Lung (tissue), 12 donors: ENCODE data around the gene FLACC1. TPM values are rescaled to one million over a fixed set of nuclear protein-coding genes. Genes with fewer than 3 reads are reported as not detected.

Experiments used
- ATAC-seq: fragments of 200-7000 bp; cut with Tn5 transposase; one replicate; pipeline ENCODE4 v1.9.1; 2020; ENCODE audit warnings: moderate number of reproducible peaks; ENCODE audit not compliant: insufficient read depth, low FRiP score
- DNase-seq, 3 donors: peaks; one replicate each; pipeline ENCODE4 v3.0.0-alpha.2; 2013 to 2017
- H3K27ac ChIP-seq, 2 donors: one replicate each; pipeline ENCODE4 v1.5.1; 2013; ENCODE audit warnings: mild to moderate bottlenecking in 2 of 2, moderate library complexity in 2 of 2, control low read depth in 1 of 2, inconsistent platforms in 1 of 2, low read depth in 1 of 2, low read length in 1 of 2
- H3K27me3 ChIP-seq, 3 donors: one replicate each; pipeline ENCODE4 v1.5.1; 2013; ENCODE audit warnings: low read length in 2 of 3; ENCODE audit not compliant: control insufficient read depth in 3 of 3, insufficient read depth in 3 of 3
- H3K36me3 ChIP-seq, 4 donors: one replicate each; pipeline ENCODE4 v1.5.1; 2013; ENCODE audit warnings: low read length in 4 of 4, mild to moderate bottlenecking in 1 of 4, moderate library complexity in 1 of 4; ENCODE audit not compliant: control insufficient read depth in 4 of 4, insufficient read depth in 4 of 4
- H3K4me1 ChIP-seq, 5 donors: one replicate each; pipeline ENCODE4 v1.5.1; 2013; ENCODE audit warnings: low read length in 5 of 5, mild to moderate bottlenecking in 2 of 5, moderate library complexity in 1 of 5; ENCODE audit not compliant: control insufficient read depth in 5 of 5, insufficient read depth in 5 of 5
- H3K4me3 ChIP-seq: one replicate; pipeline ENCODE4 v1.5.1; 2013; ENCODE audit warnings: mild to moderate bottlenecking, control low read depth, moderate library complexity
- H3K9ac ChIP-seq, 2 donors: one replicate each; pipeline ENCODE4 v1.5.1; 2013; ENCODE audit warnings: low read length in 2 of 2, control low read depth in 1 of 2; ENCODE audit not compliant: insufficient read depth in 1 of 2
- H3K9me3 ChIP-seq, 4 donors: one replicate each; pipeline ENCODE4 v1.5.1; 2013; ENCODE audit warnings: low read length in 3 of 4, mild to moderate bottlenecking in 1 of 4, moderate library complexity in 1 of 4; ENCODE audit not compliant: control insufficient read depth in 4 of 4, insufficient read depth in 3 of 4
- CTCF ChIP-seq: IDR thresholded peaks from 2 replicates; pipeline ENCODE4 v1.5.1; 2012; ENCODE audit warnings: mild to moderate bottlenecking; ENCODE audit errors: control extremely low read depth, extremely low read depth
- WGBS, 2 donors: extraction: QIAGEN DNeasy Blood & Tissue Kit; methylation state at CpG; one replicate each; pipeline ENCODE4 v1.1.7; 2013; 5-methylcytosine and 5-hydroxymethylcytosine counted together
- polyA plus RNA-seq, 2 donors: library from polyadenylated mRNA; stranded (reverse); fragments of 200-250 nt; gene quantifications; one replicate each; pipeline ENCODE4 v1.2.1, GENCODE V29; 2013
- total RNA-seq, 2 donors: library from RNA; depleted of rRNA in 1 of 2; stranded (reverse); fragments of >200 nt in 1 of 2; gene quantifications; one replicate each; pipeline ENCODE4 v1.2.1, GENCODE V29; 2014 to 2021
- donor health status: control.
- donor health status: control.
- donor health status: Bipolar disorder and iron deficiency.
- donor health status: healthy.
- donor health status: DM: yes; HTN: yes; CAD: no.

The FLACC1 gene
- total and polyA plus RNA-seq, 4 donors = 1.0 to 8.6 (median 4.9) TPM

GRCh38 chr2:201267278-201268030, 89.7 kb downstream of the FLACC1 start:
- Histone ChIP-seq H3K4me1 (no peaks in the 10 kb centered on the region), H3K36me3 (peaks cover 6 to 15% (median 10%) of the 10 kb centered on the region in 4 donors)

GRCh38 chr2:201266629-201267028, 90.5 kb downstream of the FLACC1 start:
- no peak overlapping the region for H3K27ac ChIP-seq
- H3K4me1 ChIP-seq = no peaks in the 10 kb centered on the region
- no peak for TF ChIP-seq CTCF
- no peak overlapping the region for H3K4me3 ChIP-seq
- H3K9ac ChIP-seq = no peak overlapping the region
- peaks cover 0 to 9% (median 7%) of the 10 kb centered on the region in 4 donors for H3K36me3 ChIP-seq
- WGBS, 2 donors = 82 to 88% methylated on average over 2 of the region's 2 CpGs
- DNase-seq = no peak
- no peaks in the 10 kb centered on the region for H3K9me3 ChIP-seq
- no peaks in the 10 kb centered on the region for H3K27me3 ChIP-seq
- no peak for ATAC-seq

More at GRCh38 chr2:201267278-201268030, 89.7 kb downstream of the FLACC1 start:
- 89 to 97% methylated on average over 12 of the region's 12 CpGs for WGBS, 2 donors
- DNase-seq (no peak), ATAC-seq (no peak)
- Histone ChIP-seq H3K27ac (no peak overlapping the region), H3K9me3 (no peaks in the 10 kb centered on the region), H3K4me3 (no peak overlapping the region), H3K27me3 (no peaks in the 10 kb centered on the region), H3K9ac (no peak overlapping the region)
- no peak for TF ChIP-seq CTCF

- no peak for DNase-seq
- no peak overlapping the region for H3K27ac ChIP-seq
- H3K36me3 ChIP-seq = peaks cover 0 to 9% (median 5%) of the 10 kb centered on the region in 4 donors
- no peak for TF ChIP-seq CTCF
- no peaks in the 10 kb centered on the region for H3K9me3 ChIP-seq
- no peak for ATAC-seq
- H3K27me3 ChIP-seq = no peaks in the 10 kb centered on the region
- H3K9ac ChIP-seq = no peak overlapping the region
- peaks cover 0 to 6% (median 0%) of the 10 kb centered on the region in 5 donors for H3K4me1 ChIP-seq
- WGBS, 2 donors = 63 to 83% methylated on average over 7 of the region's 7 CpGs
- no peak overlapping the region for H3K4me3 ChIP-seq
These were observed 92.5 kb downstream of the FLACC1 start for GRCh38 chr2:201264472-201265173.
